Hepatocyte (in vitro differentiated cells): ENCODE measurements around the gene ASAH2B.
"Not testable (repeated sequence)": the region's sequence is repeated elsewhere in the genome, so short reads cannot be mapped to it uniquely, and the experiment has no call there.

Experiments
- CTCF ChIP-seq: fragments of 200-600 bp; sonication (generic); IDR thresholded peaks from 2 replicates; pipeline ENCODE4 v1.5.1; 2016; ENCODE audit warnings: antibody characterized with exemption, mild to moderate bottlenecking; ENCODE audit not compliant: poor library complexity
- EZH2 ChIP-seq: fragments of 200-600 bp; sonication (generic); IDR thresholded peaks from 2 replicates; pipeline ENCODE4 v1.6.1; 2016; ENCODE audit warnings: antibody characterized with exemption, mild to moderate bottlenecking, borderline replicate concordance
- EZH2phosphoT487 ChIP-seq: fragments of 200-600 bp; sonication (generic); IDR thresholded peaks from one replicate; pipeline ENCODE4 v1.6.1; 2018; ENCODE audit warnings: antibody characterized with exemption, mild to moderate bottlenecking, low read depth, moderate library complexity; ENCODE audit not compliant: unreplicated experiment, severe bottlenecking

DNA sequence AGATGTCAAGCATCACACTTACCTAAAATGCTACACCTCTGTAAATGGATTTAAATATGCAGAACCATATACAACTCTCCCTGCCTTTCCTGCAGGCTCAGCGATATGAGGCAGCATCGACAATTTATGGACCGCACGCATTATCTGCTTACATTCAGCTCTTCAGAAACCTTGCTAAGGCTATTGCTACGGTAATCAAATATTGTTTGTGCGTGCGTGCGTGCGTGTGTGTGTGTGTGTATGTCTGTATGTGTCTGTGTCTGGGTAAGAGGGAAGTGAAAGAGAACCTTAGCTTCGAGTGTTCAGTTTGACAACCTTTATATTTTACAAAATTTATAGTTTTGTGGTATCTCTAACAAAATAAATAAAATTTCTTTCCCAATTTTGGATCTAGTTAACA is 3.1 kb downstream of the ASAH2B start:
- TF ChIP-seq EZH2, CTCF, EZH2phosphoT487: not testable (repeated sequence)
